NCI-H2196 (cell line): Measurements from ENCODE around the gene MPRIP.

ENCODE experiments used
- DNase-seq: peaks from one replicate; lab custom pipeline; 2025; ENCODE audit not compliant: unreplicated experiment; lab: John Stamatoyannopoulos, UW

MPRIP gene

DNA sequence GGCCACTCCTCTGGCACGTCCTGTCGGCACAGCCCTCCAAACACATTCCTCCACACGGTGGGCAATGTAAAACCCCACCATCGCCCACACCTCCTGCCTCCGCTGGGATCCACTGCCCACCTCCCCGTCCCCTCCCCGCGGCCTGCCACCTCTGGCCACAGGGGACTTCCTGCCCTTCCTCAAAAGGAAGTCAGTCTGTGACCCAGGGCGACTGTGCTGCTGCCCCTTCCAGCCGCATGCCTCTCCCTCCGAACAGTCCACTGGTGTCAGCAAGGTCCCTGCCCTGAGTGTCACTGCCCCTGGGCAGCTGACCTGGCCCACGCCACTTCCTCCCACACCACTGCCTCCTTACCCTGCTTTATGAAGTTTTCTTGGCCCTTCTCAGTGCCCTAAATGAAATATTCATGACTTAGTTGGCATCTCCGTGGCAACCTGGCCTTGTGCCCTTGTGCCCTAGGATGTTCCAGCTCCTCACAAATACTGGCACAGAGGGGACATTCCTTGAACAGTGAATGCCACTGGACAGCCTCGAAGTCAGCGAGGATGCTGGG is 161.9 kb downstream of the MPRIP start:
- no peak for DNase-seq

DNA sequence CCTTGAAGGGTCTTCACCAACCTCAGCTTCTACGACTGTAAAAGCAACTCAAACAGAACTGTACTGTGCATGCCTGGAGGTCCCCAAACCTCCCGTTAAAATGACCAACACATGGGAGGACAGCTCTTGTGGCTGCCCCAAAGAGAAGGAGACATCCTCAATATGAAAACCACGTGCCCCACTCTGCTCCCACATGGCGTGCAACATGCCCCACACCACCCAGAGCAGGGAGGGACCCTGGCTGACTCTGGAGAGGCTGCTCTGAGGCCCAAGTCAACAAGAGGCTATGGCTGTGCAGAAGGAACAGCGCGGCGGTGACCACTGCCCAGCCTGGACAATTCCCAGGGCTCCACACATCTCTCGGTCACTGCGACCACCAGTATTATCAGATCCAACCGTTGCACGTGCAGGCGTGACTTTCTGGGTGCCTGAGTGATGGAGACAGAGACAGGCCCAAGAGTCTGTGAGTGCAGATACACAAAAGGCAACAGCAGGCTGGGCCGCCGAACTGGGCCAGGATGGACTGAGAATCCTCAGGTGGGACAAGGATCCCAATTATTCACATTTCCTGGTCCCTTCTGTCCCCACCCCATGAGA is 162.5 kb downstream of the MPRIP start:
- DNase-seq: no peak

DNA sequence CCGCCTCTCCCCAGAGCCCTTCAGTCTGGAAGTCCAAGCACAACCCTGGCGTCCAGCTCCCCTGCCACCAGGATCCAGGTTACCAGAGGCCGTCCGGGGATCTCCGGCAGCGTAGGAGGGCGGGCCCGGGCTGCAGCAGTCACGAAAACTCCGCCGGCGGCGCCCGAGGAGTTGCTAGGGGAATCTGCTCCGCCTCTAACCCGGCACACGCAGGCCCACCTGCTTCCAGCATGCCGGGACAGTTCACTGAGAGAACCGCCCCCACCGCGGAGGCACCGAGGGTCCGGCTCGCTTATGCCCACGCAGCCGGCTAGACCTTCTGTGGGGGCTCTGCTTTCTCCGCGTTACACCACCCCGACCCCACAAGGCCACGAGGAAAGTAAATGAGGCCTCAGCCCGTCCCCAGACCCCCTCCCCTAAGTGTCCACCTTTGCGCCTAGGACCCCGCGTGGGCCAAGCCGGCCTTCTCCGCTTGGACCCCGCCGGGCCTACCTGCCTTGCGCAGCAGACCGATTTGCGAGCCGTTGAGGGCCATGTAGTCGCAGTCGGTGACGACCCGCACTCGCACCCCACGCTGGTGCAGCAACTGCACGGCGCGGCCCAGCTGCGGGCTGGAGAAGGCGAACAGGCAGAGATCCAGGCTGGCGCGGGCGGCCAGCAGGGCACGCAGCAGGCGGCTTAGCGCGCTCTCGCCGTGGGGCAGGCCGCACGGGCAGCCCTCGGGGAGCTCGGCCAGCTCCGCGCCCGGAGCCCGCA is 163.3 kb downstream of the MPRIP start:
- DNase-seq: no peak

GRCh38 chr17:17206124-17206912 is 164.1 kb downstream of the MPRIP start, which contains the start of gene PLD6:
Gene PLD6 (minus strand): TSS chr17:17206333. CDS start chr17:17206286, 47 bp downstream.
- DNase-seq: peak; percentile 63

DNA sequence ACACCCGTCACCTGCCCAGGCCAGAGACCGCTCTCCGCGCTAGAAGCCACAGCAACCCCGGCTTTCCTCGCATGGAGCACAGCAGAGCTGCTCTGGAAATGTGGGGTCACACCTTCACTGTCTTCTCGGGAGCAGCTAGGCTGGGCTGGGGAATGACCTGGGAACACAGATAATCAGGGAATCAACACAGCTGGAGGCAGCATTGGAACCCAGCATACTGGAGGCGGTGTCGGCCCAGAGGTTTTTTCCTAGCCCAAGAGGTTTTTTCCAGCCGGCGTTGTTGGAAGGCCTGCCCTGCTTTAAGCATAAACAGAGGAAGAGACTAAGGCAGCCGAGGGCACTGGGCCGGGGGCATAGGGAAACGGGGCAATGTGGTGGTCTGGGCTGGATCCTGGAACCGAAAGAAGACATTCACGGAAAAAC is 164.7 kb downstream of the MPRIP start:
- DNase-seq: no peak

- no peak for DNase-seq
Observed at GRCh38 chr17:17207998-17208397, 165.7 kb downstream of the MPRIP start.

GRCh38 chr17:17213775-17214174 is 171.5 kb downstream of the MPRIP start:
- no peak for DNase-seq

- no peak for DNase-seq
Observed at GRCh38 chr17:17214646-17215436, 172.6 kb downstream of the MPRIP start.

DNA sequence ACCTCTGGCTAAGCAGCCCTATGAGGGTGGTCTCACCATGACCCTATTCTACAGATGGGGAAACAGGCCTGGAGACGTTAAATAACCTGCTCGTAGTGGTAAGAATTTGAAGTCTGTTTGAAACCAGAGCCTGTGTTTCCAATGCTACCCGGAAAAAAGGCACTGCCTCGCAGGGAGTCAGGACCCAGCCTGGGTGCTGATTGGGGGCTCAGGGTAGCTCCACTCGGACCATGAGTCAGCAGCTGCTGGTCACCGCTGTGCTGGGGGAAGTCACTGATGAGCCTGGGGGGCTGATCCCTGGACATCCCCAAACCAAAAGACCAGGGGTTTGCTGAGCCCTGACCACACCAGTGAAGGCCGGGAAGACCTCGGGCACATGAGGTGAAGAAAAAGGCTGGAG is 173.3 kb downstream of the MPRIP start:
- no peak for DNase-seq

DNA sequence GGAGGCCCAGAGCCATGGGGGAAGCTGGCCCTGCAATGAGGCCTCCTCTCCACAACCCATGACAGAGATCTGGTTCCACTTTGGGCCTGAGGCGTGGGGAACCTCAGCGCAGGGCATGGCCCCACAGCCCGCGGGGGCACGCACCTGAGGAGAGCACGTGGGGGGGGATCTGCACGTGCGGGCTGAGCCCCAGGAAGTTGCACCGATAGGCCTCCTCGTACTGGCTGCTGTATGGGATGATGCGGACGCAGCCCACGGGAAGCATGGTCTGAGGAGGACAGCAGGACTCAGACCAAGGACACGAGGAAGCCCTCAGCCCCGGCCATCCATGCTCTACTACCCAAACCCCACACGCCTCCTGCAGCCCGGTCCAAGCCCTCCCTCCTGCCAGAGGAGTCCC is 174.0 kb downstream of the MPRIP start:
- no peak for DNase-seq

- no peak for DNase-seq
Observed at GRCh38 chr17:17216776-17217175, 174.5 kb downstream of the MPRIP start.

- DNase-seq: no peak
Observed at GRCh38 chr17:17217995-17218394, 175.7 kb downstream of the MPRIP start.

GRCh38 chr17:17220529-17220928 is 178.3 kb downstream of the MPRIP start:
- peak; percentile 62 for DNase-seq

DNA sequence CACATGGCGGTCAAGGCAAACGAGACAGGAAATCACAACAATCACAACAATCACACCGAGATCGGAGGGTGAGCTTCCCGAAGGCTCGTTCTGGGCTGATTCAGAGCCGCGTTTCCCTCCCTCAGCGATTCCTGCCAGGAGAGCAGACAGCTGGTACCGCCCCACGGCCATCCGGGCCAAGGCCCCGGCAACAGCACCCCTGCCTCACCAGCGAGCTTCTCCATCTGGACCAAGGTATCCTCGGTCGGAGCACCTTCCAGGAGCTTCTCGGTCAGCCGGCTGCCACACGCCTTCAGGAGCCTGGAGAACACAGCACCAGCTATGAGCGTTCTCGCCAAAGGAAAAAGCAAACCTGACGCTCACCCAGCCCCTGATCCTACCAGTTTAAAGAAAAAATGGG is 179.1 kb downstream of the MPRIP start:
- DNase-seq: no peak

GRCh38 chr17:17223736-17224135 is 181.5 kb downstream of the MPRIP start:
- DNase-seq: no peak

- no peak for DNase-seq
Observed at GRCh38 chr17:17224137-17224536, 181.9 kb downstream of the MPRIP start.

DNA sequence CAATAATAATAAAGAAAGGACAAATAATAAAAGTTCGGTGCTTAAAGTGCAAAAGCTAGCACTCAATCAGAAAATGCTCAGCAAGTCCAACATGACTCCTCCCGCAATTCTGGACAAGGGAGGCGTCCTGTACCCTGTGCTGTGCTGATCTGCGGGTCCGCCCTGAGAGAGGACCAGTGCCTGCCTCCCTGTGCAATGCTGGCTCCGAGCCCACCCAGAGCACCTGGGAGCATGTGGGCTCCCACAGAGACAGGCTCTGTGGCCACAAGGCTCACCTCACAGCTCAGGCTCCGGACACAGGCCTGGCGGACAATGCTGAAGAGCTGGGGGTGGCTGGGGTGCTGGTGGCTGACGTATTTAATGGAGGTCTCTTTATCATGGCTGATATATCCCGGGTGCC is 183.6 kb downstream of the MPRIP start:
- DNase-seq: no peak

- DNase-seq: no peak
Observed at GRCh38 chr17:17226451-17227265, 184.4 kb downstream of the MPRIP start.

DNA sequence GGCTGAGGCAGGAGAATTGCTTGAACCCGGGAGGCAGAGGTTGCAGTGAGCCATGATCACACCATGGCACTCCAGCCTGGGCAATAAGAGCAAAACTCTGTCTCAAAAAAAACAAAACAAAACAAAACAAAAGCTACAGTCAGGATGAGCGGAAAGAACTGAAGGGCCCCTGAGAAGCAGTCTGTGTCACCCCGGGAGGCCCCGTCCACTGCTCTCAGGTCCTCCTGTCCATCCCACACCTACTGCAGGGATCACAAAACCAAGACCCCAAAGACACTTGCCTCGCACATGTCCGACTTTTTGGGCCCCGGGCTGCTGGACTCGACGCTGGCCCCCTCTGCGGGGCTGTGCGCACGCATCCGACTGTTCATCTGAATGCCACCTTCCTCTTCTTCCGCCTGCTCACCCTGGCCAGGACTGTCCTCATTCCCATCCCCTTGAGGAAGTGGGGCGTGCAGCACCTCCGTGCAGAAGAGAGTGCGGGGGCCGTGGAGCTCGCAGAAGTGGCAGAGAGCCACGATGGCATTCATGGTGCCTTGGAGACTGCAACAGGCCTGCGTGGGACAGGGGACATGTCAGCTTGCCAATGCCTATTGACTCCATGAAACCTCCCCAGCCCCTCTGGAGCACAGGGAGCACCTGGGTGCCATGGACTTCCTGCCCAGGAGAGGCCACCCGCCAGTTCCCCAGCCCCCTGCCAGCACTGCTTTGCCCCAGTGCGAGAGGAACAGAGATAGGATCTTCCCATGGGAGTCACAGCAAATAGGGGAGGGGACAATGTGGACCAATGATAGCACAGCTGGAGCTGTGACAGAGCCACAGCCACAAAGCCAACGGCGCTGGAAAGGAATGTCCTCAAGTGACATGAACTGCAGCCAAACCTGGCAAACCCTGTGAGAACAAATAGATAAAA is 185.6 kb downstream of the MPRIP start:
- DNase-seq: no peak
